ENCODE data around the gene VSIG2. TPM values are rescaled to one million over a fixed set of nuclear protein-coding genes. Genes with fewer than 3 reads are reported as not detected.

Gene VSIG2
- total and polyA plus RNA-seq, 10 of the 15 experiments (the other 5 are each of a cell fraction or from before 2014, with no cell fraction given), result 0.13 to 0.31 (median 0.15) TPM; not detected in 5

DNA sequence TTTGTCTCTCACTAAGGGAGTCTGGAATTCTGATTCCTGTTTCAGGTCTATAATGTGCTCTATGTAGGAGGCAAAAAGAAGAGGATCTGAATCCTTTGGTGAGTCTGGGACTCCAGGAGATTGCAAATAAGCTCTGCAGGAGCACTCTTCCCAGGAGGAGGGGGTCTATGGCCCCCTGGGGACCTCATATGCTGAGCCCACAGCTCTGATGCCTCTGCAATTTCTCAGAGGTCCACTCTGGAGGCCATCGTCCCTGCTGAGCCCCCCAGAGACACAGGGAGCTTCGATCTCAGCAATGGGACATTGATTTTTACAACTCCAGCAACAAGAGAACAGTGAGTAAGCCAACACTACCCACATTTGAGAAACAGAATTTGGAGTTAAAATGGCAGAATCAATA lies 32.5 kb downstream of the VSIG2 start:
- SMC1A ChIA-PET (ENCODE audit: uncharacterized antibody, unreplicated experiment), result interaction anchor here (0.9 to 2.0 kb wide), 2 partner anchors 22 to 49 kb away, joined by 3 to 7 read pairs; no protein-coding TSS in a partner anchor
- Histone ChIP-seq H3K79me2 (ENCODE audit: control insufficient read depth, insufficient read depth, low read length) (no peaks in the 10 kb centered on the region), H3K36me3 (ENCODE audit: control insufficient read depth in 2 of 2, insufficient read depth in 2 of 2, low read length in 1 of 2) (no peaks in the 10 kb centered on the region), H3K9ac (ENCODE audit: control insufficient read depth, insufficient read depth, low read length) (no peak overlapping the region), H3K9me3 (replicated peaks; ENCODE audit: control insufficient read depth, insufficient read depth, low read length) (no peaks in the 10 kb centered on the region), H3K4me2 (ENCODE audit: control insufficient read depth, insufficient read depth) (no peak overlapping the region), H3K4me1 (ENCODE audit: control insufficient read depth, insufficient read depth, low read length) (no peaks in the 10 kb centered on the region; the same call in 1 of the 2 replicates), H4K20me1 (ENCODE audit: control insufficient read depth, insufficient read depth) (no peaks in the 10 kb centered on the region), H3K27me3 (replicated peaks in 1 of 2; ENCODE audit: control insufficient read depth in 2 of 2, insufficient read depth in 2 of 2, low read length in 1 of 2) (peaks cover 0 to 13% of the 10 kb centered on the region in 2 experiments; a peak in 2 of 4 replicates), H2AFZ (ENCODE audit: control insufficient read depth, low read depth, low read length) (no peak overlapping the region), H3K4me3 (no peak overlapping the region), H3K27ac (ENCODE audit: control insufficient read depth, insufficient read depth) (no peak overlapping the region)
- intact Hi-C loops (cut with micrococcal nuclease; ENCODE audit: unreplicated experiment) (no loop called here), in situ Hi-C loops (cut with MboI) (no loop called here)
- RAD21 ChIA-PET (ENCODE audit: unreplicated experiment), result interaction anchor here (2.3 kb wide), 1 partner anchor 49 kb away, joined by 9 read pairs; no protein-coding TSS in a partner anchor
- POLR2A ChIA-PET, result interaction anchor here (1.5 kb wide), 1 partner anchor 48 kb away, joined by 4 read pairs; no protein-coding TSS in a partner anchor
- ATAC-seq, result no peak
- BruUV-seq (replicated peaks), result no TSS peak
- TF ChIP-seq NR2C2 (IDR thresholded peaks at IDR 0.05; ENCODE audit: borderline replicate concordance, control insufficient read depth, insufficient read length, low read depth), result no peak
- WGBS (ENCODE audit: insufficient coverage, insufficient replicate concordance, low lambda C conversion rate, missing lambda C conversion rate), result 5% methylated on average over 2 of the region's 2 CpGs
- CTCF ChIA-PET, result interaction anchor here (0.6 to 1.9 kb wide), 4 partner anchors 8 to 50 kb away, joined by 3 to 6 read pairs (median 4); no protein-coding TSS in a partner anchor
- no peak for DNase-seq (ENCODE audit: low read depth, low spot score)
- no peak for FAIRE-seq

DNA sequence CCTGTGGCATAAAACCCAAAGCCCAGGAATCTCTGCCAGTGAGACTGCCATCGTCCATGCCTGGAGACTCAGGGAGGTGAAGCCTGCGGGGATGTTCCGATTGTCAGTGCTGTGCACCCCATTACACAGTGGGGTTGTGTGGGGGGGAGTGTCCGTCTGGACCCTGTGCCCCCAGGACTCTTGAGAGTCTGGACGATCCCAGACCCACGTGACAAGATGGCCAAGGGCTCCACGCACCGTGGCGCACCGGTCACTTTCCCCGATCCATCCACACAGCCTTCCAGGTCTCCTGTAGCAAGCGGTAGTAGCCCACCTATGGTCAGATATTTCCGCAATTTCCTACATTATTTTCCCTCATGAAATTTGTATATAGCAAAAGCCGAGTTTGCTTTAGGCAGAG lies 33.3 kb downstream of the VSIG2 start:
- Histone ChIP-seq H3K4me2 (ENCODE audit: control insufficient read depth, insufficient read depth) (no peak overlapping the region), H3K4me3 (no peak overlapping the region), H3K27ac (ENCODE audit: control insufficient read depth, insufficient read depth) (no peak overlapping the region), H2AFZ (ENCODE audit: control insufficient read depth, low read depth, low read length) (no peak overlapping the region), H4K20me1 (ENCODE audit: control insufficient read depth, insufficient read depth) (no peaks in the 10 kb centered on the region), H3K4me1 (ENCODE audit: control insufficient read depth, insufficient read depth, low read length) (no peaks in the 10 kb centered on the region; the same call in 1 of the 2 replicates), H3K36me3 (ENCODE audit: control insufficient read depth in 2 of 2, insufficient read depth in 2 of 2, low read length in 1 of 2) (no peaks in the 10 kb centered on the region), H3K9me3 (replicated peaks; ENCODE audit: control insufficient read depth, insufficient read depth, low read length) (no peaks in the 10 kb centered on the region), H3K9ac (ENCODE audit: control insufficient read depth, insufficient read depth, low read length) (no peak overlapping the region), H3K27me3 (replicated peaks in 1 of 2; ENCODE audit: control insufficient read depth in 2 of 2, insufficient read depth in 2 of 2, low read length in 1 of 2) (peaks cover 0 to 13% of the 10 kb centered on the region in 2 experiments; a peak in 2 of 4 replicates), H3K79me2 (ENCODE audit: control insufficient read depth, insufficient read depth, low read length) (no peaks in the 10 kb centered on the region)
- BruUV-seq (replicated peaks), result no TSS peak
- DNase-seq (ENCODE audit: low read depth, low spot score) (no peak), ATAC-seq (no peak), FAIRE-seq (no peak)
- POLR2A ChIA-PET, result no interaction called here
- in situ Hi-C loops (cut with MboI) (no loop called here), intact Hi-C loops (cut with micrococcal nuclease; ENCODE audit: unreplicated experiment) (no loop called here)
- TF ChIP-seq MEF2B (IDR thresholded peaks at IDR 0.05; ENCODE audit: partially characterized antibody, poor library complexity, severe bottlenecking) (no peak), NFYA (IDR thresholded peaks at IDR 0.05; ENCODE audit: borderline replicate concordance, low read depth, low read length) (no peak), SIN3A (IDR thresholded peaks at IDR 0.05; ENCODE audit: low read depth, low read length) (no peak), BRCA1 (IDR thresholded peaks at IDR 0.05; ENCODE audit: low read depth, low read length) (no peak), IKZF1 (conservative IDR thresholded peaks at IDR 0.05) (no peak), SP1 (IDR thresholded peaks at IDR 0.05; ENCODE audit: low read depth, low read length) (no peak), CBX3 (IDR thresholded peaks at IDR 0.05; ENCODE audit: borderline replicate concordance, low read depth) (no peak), SMARCA5 (IDR thresholded peaks at IDR 0.05) (no peak), STAT1 (conservative IDR thresholded peaks at IDR 0.05) (no peak)
- TF ChIP-seq, protein P1, sequence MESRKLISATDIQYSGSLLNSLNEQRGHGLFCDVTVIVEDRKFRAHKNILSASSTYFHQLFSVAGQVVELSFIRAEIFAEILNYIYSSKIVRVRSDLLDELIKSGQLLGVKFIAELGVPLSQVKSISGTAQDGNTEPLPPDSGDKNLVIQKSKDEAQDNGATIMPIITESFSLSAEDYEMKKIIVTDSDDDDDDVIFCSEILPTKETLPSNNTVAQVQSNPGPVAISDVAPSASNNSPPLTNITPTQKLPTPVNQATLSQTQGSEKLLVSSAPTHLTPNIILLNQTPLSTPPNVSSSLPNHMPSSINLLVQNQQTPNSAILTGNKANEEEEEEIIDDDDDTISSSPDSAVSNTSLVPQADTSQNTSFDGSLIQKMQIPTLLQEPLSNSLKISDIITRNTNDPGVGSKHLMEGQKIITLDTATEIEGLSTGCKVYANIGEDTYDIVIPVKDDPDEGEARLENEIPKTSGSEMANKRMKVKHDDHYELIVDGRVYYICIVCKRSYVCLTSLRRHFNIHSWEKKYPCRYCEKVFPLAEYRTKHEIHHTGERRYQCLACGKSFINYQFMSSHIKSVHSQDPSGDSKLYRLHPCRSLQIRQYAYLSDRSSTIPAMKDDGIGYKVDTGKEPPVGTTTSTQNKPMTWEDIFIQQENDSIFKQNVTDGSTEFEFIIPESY (IDR thresholded peaks at IDR 0.05), result no peak
- TF ChIP-seq, protein P2, sequence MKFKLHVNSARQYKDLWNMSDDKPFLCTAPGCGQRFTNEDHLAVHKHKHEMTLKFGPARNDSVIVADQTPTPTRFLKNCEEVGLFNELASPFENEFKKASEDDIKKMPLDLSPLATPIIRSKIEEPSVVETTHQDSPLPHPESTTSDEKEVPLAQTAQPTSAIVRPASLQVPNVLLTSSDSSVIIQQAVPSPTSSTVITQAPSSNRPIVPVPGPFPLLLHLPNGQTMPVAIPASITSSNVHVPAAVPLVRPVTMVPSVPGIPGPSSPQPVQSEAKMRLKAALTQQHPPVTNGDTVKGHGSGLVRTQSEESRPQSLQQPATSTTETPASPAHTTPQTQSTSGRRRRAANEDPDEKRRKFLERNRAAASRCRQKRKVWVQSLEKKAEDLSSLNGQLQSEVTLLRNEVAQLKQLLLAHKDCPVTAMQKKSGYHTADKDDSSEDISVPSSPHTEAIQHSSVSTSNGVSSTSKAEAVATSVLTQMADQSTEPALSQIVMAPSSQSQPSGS (IDR thresholded peaks at IDR 0.05; ENCODE audit: low read length), result no peak
- TF ChIP-seq, protein P3, sequence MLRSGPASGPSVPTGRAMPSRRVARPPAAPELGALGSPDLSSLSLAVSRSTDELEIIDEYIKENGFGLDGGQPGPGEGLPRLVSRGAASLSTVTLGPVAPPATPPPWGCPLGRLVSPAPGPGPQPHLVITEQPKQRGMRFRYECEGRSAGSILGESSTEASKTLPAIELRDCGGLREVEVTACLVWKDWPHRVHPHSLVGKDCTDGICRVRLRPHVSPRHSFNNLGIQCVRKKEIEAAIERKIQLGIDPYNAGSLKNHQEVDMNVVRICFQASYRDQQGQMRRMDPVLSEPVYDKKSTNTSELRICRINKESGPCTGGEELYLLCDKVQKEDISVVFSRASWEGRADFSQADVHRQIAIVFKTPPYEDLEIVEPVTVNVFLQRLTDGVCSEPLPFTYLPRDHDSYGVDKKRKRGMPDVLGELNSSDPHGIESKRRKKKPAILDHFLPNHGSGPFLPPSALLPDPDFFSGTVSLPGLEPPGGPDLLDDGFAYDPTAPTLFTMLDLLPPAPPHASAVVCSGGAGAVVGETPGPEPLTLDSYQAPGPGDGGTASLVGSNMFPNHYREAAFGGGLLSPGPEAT (IDR thresholded peaks at IDR 0.05; ENCODE audit: low read depth), result no peak
- SMC1A ChIA-PET (ENCODE audit: uncharacterized antibody, unreplicated experiment), result interaction anchor here (1.1 to 1.5 kb wide), 2 partner anchors 9 to 28 kb away, joined by 3 to 4 read pairs; no protein-coding TSS in a partner anchor
- CTCF ChIA-PET, result interaction anchor here (1.3 kb wide), 1 partner anchor 42 kb away, joined by 5 read pairs; no protein-coding TSS in a partner anchor
- RAD21 ChIA-PET (ENCODE audit: unreplicated experiment), result no interaction called here
- WGBS (ENCODE audit: insufficient coverage, insufficient replicate concordance, low lambda C conversion rate, missing lambda C conversion rate), result 53% methylated on average over 14 of the region's 14 CpGs
